SK-N-MC (cell line): ENCODE data around the gene RPS6KA5.
"Not testable (repeated sequence)": the region's sequence is repeated elsewhere in the genome, so short reads cannot be mapped to it uniquely, and the experiment has no call there.

ENCODE experiments used
- DNase-seq: peaks from one replicate; pipeline ENCODE4 v3.0.0-alpha.2; 2011; ENCODE audit warnings: low read depth, low spot score
- H3K27ac ChIP-seq: fragments of 200-600 bp; sonication (generic); 2 replicates; pipeline ENCODE4 v1.5.1; 2016; ENCODE audit warnings: mixed run types
- H3K36me3 ChIP-seq: fragments of 200-600 bp; sonication (generic); 2 replicates; pipeline ENCODE4 v1.6.1; 2017; ENCODE audit warnings: antibody characterized with exemption, low read length, mixed read lengths; ENCODE audit not compliant: insufficient read depth
- H3K4me3 ChIP-seq: fragments of 200-600 bp; sonication (generic); 2 replicates; pipeline ENCODE4 v1.5.1; 2016
- H3K9ac ChIP-seq: fragments of 200-600 bp; sonication (generic); 2 replicates; pipeline ENCODE4 v1.8.0; 2017; ENCODE audit warnings: mixed run types, mixed read lengths; ENCODE audit not compliant: insufficient read length
- H3K9me3 ChIP-seq: fragments of 200-600 bp; sonication (generic); 2 replicates; pipeline ENCODE4 v1.6.1; 2017; ENCODE audit warnings: low read depth, mild to moderate bottlenecking, antibody characterized with exemption, low read length, moderate library complexity, mixed read lengths
- EZH2 ChIP-seq: fragments of 200-600 bp; sonication (generic); IDR thresholded peaks from one replicate; pipeline ENCODE4 v1.6.1; 2017; ENCODE audit warnings: antibody characterized with exemption
- FOXP2 ChIP-seq: optimal IDR thresholded peaks from 2 replicates; pipeline ENCODE3; 2011; ENCODE audit warnings: mild to moderate bottlenecking, moderate library complexity; ENCODE audit not compliant: insufficient read depth; ENCODE audit errors: extremely low read length, control extremely low read depth
- POLR2AphosphoS5 ChIP-seq: IDR thresholded peaks from 2 replicates; pipeline ENCODE4 v1.6.1; 2012; ENCODE audit warnings: mild to moderate bottlenecking, low read depth, low read length, borderline replicate concordance

The RPS6KA5 gene

GRCh38 chr14:90830931-90831701 is 229.3 kb downstream of the RPS6KA5 start:
- H3K36me3 ChIP-seq: no peaks in the 10 kb centered on the region
- H3K9ac ChIP-seq: no peak overlapping the region
- H3K27ac ChIP-seq: no peak overlapping the region
- TF ChIP-seq POLR2AphosphoS5: no peak
- no peak for TF ChIP-seq FOXP2
- no peak for TF ChIP-seq EZH2
- H3K9me3 ChIP-seq: no peaks in the 10 kb centered on the region
- no peak overlapping the region for H3K4me3 ChIP-seq
- no peak for DNase-seq

GRCh38 chr14:90829677-90830076 is 230.8 kb downstream of the RPS6KA5 start:
- H3K4me3 ChIP-seq: no peak overlapping the region
- TF ChIP-seq FOXP2 (no peak), EZH2 (no peak), POLR2AphosphoS5 (no peak)
- H3K36me3 ChIP-seq: no peaks in the 10 kb centered on the region
- H3K27ac ChIP-seq: no peak overlapping the region
- no peak for DNase-seq
- no peaks in the 10 kb centered on the region for H3K9me3 ChIP-seq
- no peak overlapping the region for H3K9ac ChIP-seq

- no peaks in the 10 kb centered on the region for H3K9me3 ChIP-seq
- no peak for TF ChIP-seq POLR2AphosphoS5
- TF ChIP-seq EZH2: no peak
- TF ChIP-seq FOXP2: no peak
- no peaks in the 10 kb centered on the region for H3K36me3 ChIP-seq
- H3K4me3 ChIP-seq: peak overlapping the region; percentile 79
- H3K9ac ChIP-seq: peak overlapping the region; percentile 68
- H3K27ac ChIP-seq: no peak overlapping the region
- no peak for DNase-seq
Observed at GRCh38 chr14:90828642-90829487, 231.6 kb downstream of the RPS6KA5 start.

GRCh38 chr14:90827919-90828610 is 232.4 kb downstream of the RPS6KA5 start:
- peak overlapping the region; percentile 87 for H3K9ac ChIP-seq
- H3K4me3 ChIP-seq: peak overlapping the region; percentile 79
- H3K36me3 ChIP-seq: no peaks in the 10 kb centered on the region
- no peak overlapping the region for H3K27ac ChIP-seq
- TF ChIP-seq EZH2 (no peak), FOXP2 (no peak), POLR2AphosphoS5 (peak; percentile 69)
- H3K9me3 ChIP-seq: no peaks in the 10 kb centered on the region
- DNase-seq: peak; percentile 16

- not testable (repeated sequence) for H3K9me3 ChIP-seq, H3K9ac ChIP-seq, H3K36me3 ChIP-seq, H3K27ac ChIP-seq, H3K4me3 ChIP-seq, DNase-seq
Observed at GRCh38 chr14:90823542-90823941, 236.9 kb downstream of the RPS6KA5 start.

DNA sequence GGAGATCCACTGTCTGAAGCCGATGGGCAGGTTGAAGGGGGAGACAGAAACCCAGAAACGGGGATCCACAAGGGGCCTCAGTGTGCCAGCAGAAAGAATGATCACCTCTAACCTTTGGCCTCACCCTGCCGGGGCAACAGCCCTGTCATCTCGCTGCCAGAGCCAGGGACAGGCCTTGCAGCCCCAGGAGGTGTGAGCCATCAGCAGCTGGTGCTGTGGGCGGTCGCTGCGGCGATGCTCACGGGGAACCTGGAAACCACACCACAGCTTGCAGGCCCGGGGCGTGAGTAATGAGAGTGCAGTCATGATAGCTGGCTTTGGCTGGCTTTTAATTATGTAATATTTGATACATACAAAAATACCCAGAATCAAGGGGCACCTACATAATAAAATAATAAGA is 239.5 kb downstream of the RPS6KA5 start:
- Histone ChIP-seq H3K27ac (no peak overlapping the region), H3K36me3 (no peaks in the 10 kb centered on the region), H3K4me3 (no peak overlapping the region), H3K9ac (no peak overlapping the region), H3K9me3 (no peaks in the 10 kb centered on the region)
- no peak for DNase-seq
- TF ChIP-seq FOXP2 (no peak), EZH2 (no peak), POLR2AphosphoS5 (no peak)

DNA sequence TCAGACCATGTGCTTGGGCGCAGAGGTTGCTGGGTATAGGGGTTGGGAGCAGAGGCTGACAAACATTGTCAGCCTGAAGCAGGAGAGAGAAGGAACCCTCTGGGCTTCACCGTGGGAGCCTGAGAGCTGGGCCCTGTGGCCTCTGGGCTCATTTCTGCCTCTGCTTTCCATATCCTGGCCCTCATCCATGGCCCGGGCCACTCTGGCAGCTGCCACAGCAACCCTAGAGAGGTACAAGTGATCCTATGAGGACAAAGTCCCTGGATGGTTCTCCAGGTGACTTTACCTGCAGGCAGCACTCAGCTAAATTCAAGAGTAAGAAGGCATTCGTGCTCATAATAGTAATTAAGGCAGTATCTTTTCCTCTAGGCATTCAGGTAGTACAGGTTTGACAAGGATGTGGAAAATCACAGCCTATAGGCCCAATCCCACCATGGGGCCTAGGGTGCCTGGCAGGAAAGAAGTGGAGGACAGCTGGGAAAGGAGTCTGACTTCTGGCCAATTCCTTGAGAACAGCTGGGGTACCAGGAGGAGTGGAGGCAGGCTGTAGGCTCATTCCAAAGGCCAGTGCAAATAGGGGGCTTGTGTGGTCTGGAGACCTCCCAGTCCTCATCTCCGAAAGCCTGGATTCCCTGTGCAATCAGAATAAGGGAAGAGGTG is 240.6 kb downstream of the RPS6KA5 start:
- no peak overlapping the region for H3K9ac ChIP-seq
- TF ChIP-seq FOXP2 (no peak), POLR2AphosphoS5 (no peak), EZH2 (no peak)
- no peak overlapping the region for H3K4me3 ChIP-seq
- H3K9me3 ChIP-seq: no peaks in the 10 kb centered on the region
- H3K36me3 ChIP-seq: no peaks in the 10 kb centered on the region
- H3K27ac ChIP-seq: no peak overlapping the region
- no peak for DNase-seq

DNA sequence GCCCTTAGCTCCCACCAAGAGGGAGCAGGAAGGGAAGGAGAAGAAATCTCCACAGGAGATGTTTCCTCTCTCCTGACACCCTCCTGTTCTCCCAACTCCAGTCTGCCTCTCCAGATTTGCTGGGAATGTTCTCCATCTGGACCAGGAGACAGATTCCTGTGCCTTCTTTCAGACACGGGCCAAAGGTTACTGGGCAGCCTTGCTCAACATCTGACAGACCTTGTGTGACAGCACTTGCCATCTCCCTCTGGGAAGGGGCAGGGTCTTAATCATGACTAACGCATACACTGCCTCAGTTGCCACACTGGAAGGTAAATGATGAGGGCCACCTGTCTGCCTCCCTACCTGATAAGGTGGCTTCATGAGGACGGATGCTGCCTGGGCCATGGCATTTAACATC is 241.7 kb downstream of the RPS6KA5 start:
- TF ChIP-seq FOXP2 (no peak), POLR2AphosphoS5 (no peak), EZH2 (no peak)

More for the DNA sequence above, 241.7 kb downstream of the RPS6KA5 start:
- Histone ChIP-seq H3K4me3 (no peak overlapping the region), H3K9me3 (no peaks in the 10 kb centered on the region), H3K27ac (no peak overlapping the region), H3K36me3 (no peaks in the 10 kb centered on the region), H3K9ac (no peak overlapping the region)
- DNase-seq: no peak
